Esophagus squamous epithelium (tissue), 5 donors: ENCODE data around the gene CROCC. TPM values are rescaled to one million over a fixed set of nuclear protein-coding genes. Genes with fewer than 3 reads are reported as not detected.
A peak's percentile ranks its signal among the peaks of the same experiment; 100 is the strongest.
"Not testable (repeated sequence)": the region's sequence is repeated elsewhere in the genome, so short reads cannot be mapped to it uniquely, and the experiment has no call there.

Experiments
- DNase-seq: peaks from one replicate; lab custom pipeline; 2025; lab: John Stamatoyannopoulos, UW
- H3K27ac ChIP-seq, 4 donors: fragments of 200-600 bp; sonication (generic); one replicate each; pipeline ENCODE4 v1.5.1; 2016 to 2019; ENCODE audit warnings: mild to moderate bottlenecking in 1 of 4
- H3K27me3 ChIP-seq, 4 donors: fragments of 200-600 bp; sonication (generic); 1 replicate in 3 of 4; 2 replicates in 1 of 4; pipeline versions ENCODE4 v1.5.1 to v1.6.0; 2017 to 2021; ENCODE audit warnings: antibody characterized with exemption in 1 of 4
- H3K36me3 ChIP-seq, 3 donors: fragments of 200-600 bp; sonication (generic); one replicate each; pipeline ENCODE4 v1.5.1; 2016 to 2019
- H3K4me1 ChIP-seq, 3 donors: fragments of 200-600 bp; sonication (generic); one replicate each; pipeline ENCODE4 v1.5.1; 2017 to 2019
- H3K4me3 ChIP-seq, 4 donors: fragments of 200-600 bp; sonication (generic); 1 replicate in 3 of 4; 2 replicates in 1 of 4; pipeline ENCODE4 v1.5.1; 2016 to 2019; ENCODE audit warnings: mild to moderate bottlenecking in 2 of 4, moderate library complexity in 1 of 4
- H3K9me3 ChIP-seq, 3 donors: fragments of 200-600 bp; sonication (generic); one replicate each; pipeline ENCODE4 v1.5.1; 2016 to 2019
- CTCF ChIP-seq, 6 experiments: fragments of 450-650 bp in 4 of 6; fragments of 200-600 bp in 2 of 6; sonication (generic) in 2 of 6; IDR thresholded peaks; one replicate each; pipeline ENCODE4 v1.5.1; 2016 to 2019; ENCODE audit warnings: antibody characterized with exemption in 6 of 6, mild to moderate bottlenecking in 4 of 6, moderate library complexity in 4 of 6
- POLR2A ChIP-seq, 4 donors: fragments of 450-650 bp; IDR thresholded peaks; one replicate each; pipeline ENCODE4 v1.6.1; 2017; ENCODE audit warnings: antibody characterized with exemption in 4 of 4, mild to moderate bottlenecking in 4 of 4, moderate library complexity in 3 of 4
- WGBS, 2 donors: methylation state at CpG; one replicate each; pipeline ENCODE4 v1.1.5; 2018; 5-methylcytosine and 5-hydroxymethylcytosine counted together
- intact Hi-C: fragments of 100-400 bp; cut with DNase I; formaldehyde crosslinking; loops from one replicate; pipeline ENCODE4 v1.15.0; 2022
- total RNA-seq, 4 donors: library from RNA; depleted of rRNA; stranded (reverse); fragments of >200 nt; gene quantifications; one replicate each; pipeline ENCODE4 v1.1.0, GENCODE V29; 2016
- donor health status: DM: yes; HTN: yes; CAD: no.

The CROCC gene
- total RNA-seq = 10 to 100 TPM in 3 of 4 donors, 1 to 10 TPM in 1; 8.5 to 43.1 (median 30.2) TPM

GRCh38 chr1:16921391-16922185, at the start of gene CROCC:
Gene CROCC, plus strand, starts transcription at chr1:16921931. Its CDS starts 88 bp downstream, at chr1:16922019.
- 30 to 31% methylated on average over 17 of the region's 17 CpGs for WGBS, 2 donors
- intact Hi-C loops = no loop called here
- no peak for DNase-seq
- Histone ChIP-seq H3K9me3 (no peaks in the 10 kb centered on the region), H3K36me3 (peaks cover 0 to 7% (median 0%) of the 10 kb centered on the region in 3 donors), H3K27me3 (no peaks in the 10 kb centered on the region), H3K4me1 (peaks cover 29 to 42% (median 37%) of the 10 kb centered on the region in 3 donors), H3K27ac (no peak within 1 kb of the TSS), H3K4me3 (no peak within 1 kb of the TSS)
- TF ChIP-seq CTCF (IDR thresholded peaks at IDR 0.05) (no peak), POLR2A (IDR thresholded peaks at IDR 0.05) (no peak)

GRCh38 chr1:16872152-16873075, 49.3 kb upstream of the CROCC start:
- Histone ChIP-seq H3K4me3 (peak overlapping the region in 3 of 4 donors; percentile 30 to 56 (median 34)), H3K27me3 (peaks cover 0 to 70% (median 0%) of the 10 kb centered on the region in 4 donors), H3K4me1 (peaks cover 4 to 17% (median 4%) of the 10 kb centered on the region in 3 donors), H3K27ac (peak overlapping the region in 1 of 4 donors; percentile 12)
- intact Hi-C loops, H3K36me3 ChIP-seq, DNase-seq, H3K9me3 ChIP-seq: not testable (repeated sequence)
- 24 to 42% methylated on average over 21 to 41 of the region's 66 CpGs for WGBS, 2 donors

- peak overlapping the region in 3 of 4 donors; percentile 30 to 56 (median 34) for H3K4me3 ChIP-seq
- DNase-seq, H3K27ac ChIP-seq, H3K9me3 ChIP-seq, H3K36me3 ChIP-seq, intact Hi-C loops: not testable (repeated sequence)
- peaks cover 4 to 17% (median 4%) of the 10 kb centered on the region in 3 donors for H3K4me1 ChIP-seq
- WGBS, 2 donors = 15 to 29% methylated on average over 14 to 16 of the region's 52 CpGs
- peaks cover 0 to 69% (median 0%) of the 10 kb centered on the region in 4 donors for H3K27me3 ChIP-seq
Measured at GRCh38 chr1:16873076-16873879, 48.5 kb upstream of the CROCC start.

- intact Hi-C loops, DNase-seq, H3K4me3 ChIP-seq, H3K27ac ChIP-seq, H3K9me3 ChIP-seq, H3K36me3 ChIP-seq: not testable (repeated sequence)
- 38 to 54% methylated on average over 13 to 17 of the region's 35 CpGs for WGBS, 2 donors
- H3K4me1 ChIP-seq = peaks cover 4 to 17% (median 4%) of the 10 kb centered on the region in 3 donors
- peaks cover 0 to 74% (median 0%) of the 10 kb centered on the region in 4 donors for H3K27me3 ChIP-seq
Measured at GRCh38 chr1:16874968-16875765, 46.6 kb upstream of the CROCC start.

GRCh38 chr1:16881742-16882141, 40.0 kb upstream of the CROCC start:
- H3K27ac ChIP-seq, H3K4me1 ChIP-seq, H3K36me3 ChIP-seq, H3K9me3 ChIP-seq, intact Hi-C loops, DNase-seq, H3K4me3 ChIP-seq: not testable (repeated sequence)
- WGBS, 2 donors = 50 to 67% methylated on average over 1 of the region's 1 CpG
- H3K27me3 ChIP-seq = peaks cover 0 to 49% (median 0%) of the 10 kb centered on the region in 4 donors

GRCh38 chr1:16882986-16883385, 38.7 kb upstream of the CROCC start:
- Histone ChIP-seq H3K27ac (no peak overlapping the region), H3K36me3 (no peaks in the 10 kb centered on the region), H3K4me3 (no peak overlapping the region), H3K4me1 (no peaks in the 10 kb centered on the region), H3K9me3 (no peaks in the 10 kb centered on the region), H3K27me3 (peaks cover 0 to 44% (median 0%) of the 10 kb centered on the region in 4 donors)
- WGBS, 2 donors = 56 to 60% methylated on average over 4 of the region's 4 CpGs
- DNase-seq = no peak
- TF ChIP-seq POLR2A (IDR thresholded peaks at IDR 0.05) (no peak), CTCF (IDR thresholded peaks at IDR 0.05) (no peak)
- intact Hi-C loops = no loop called here

- H3K9me3 ChIP-seq, H3K27ac ChIP-seq, intact Hi-C loops, H3K4me3 ChIP-seq, H3K36me3 ChIP-seq, DNase-seq: not testable (repeated sequence)
- H3K27me3 ChIP-seq = peaks cover 0 to 36% (median 0%) of the 10 kb centered on the region in 4 donors
- H3K4me1 ChIP-seq = peaks cover 0 to 11% (median under 1%) of the 10 kb centered on the region in 3 donors
- WGBS, 2 donors = 74 to 80% methylated on average over 5 of the region's 5 CpGs
Measured at GRCh38 chr1:16884487-16884886, 37.2 kb upstream of the CROCC start.
